Fibroblast of skin of abdomen (primary cell): ENCODE results near the gene EML3.
"Not testable (repeated sequence)": the region's sequence is repeated elsewhere in the genome, so short reads cannot be mapped to it uniquely, and the experiment has no call there.

ENCODE experiments used
- DNase-seq: peaks from one replicate; pipeline ENCODE4 v3.0.0-alpha.2; 2013

The EML3 gene

DNA sequence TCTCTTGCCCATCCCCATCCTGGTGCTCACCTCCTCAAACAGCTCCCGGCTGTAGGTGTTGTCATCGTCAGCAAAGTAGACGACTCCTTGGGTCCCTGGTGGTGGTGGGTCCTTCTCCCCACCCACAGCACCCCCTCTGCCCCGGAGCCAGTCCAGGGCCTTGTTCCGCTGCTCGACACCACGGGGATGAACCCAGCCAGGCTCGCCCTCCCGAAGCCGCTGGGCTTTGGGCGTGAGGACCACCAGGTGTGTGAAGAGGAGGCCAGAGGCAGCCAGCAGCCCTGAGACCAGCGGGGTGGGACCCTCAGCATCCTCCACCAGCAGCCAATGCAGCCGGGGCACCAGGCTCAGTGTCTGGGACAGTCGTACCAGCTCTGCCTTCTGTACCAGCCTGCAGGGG lies 4.4 kb upstream of the EML3 start:
- not testable (repeated sequence) for DNase-seq

DNA sequence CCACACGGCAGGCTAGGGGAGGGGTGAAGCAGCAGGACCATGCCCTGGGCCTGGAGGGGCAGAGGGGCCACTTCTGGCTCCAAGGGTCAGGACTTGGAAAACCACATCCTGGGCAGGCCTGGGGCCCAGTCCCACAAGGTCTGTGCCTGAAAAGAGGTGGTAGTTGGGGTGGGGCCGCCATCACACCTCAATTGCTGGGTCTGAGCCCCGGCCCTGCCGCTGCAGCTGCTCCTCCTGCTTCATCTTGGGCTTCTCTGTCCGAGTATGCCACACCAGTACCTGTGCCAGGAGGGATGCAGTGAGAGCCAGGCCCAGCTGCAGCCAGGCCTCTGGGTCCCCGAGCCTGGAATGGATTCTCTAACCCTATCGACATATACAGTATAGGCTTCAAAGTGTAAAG lies 2.9 kb upstream of the EML3 start:
- no peak for DNase-seq

DNA sequence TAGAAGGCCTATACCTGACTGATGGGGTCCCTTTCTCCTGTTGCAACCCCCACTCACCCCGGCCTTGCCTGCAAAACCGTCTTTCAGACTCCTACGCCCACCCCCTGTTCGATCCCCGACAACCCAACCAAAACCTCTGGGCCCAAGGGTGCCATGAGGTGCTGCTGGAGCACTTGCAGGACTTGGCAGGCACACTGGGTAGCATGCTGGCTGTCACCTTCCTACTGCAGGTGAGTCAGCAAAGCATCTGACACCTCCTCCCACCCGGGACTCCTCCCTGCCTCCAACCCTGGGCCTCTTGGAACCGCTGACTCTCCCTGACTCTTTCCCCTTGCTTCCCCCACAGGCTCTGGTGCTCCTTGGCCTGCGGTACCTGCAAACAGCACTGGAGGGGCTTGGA lies 1.7 kb upstream of the EML3 start:
- no peak for DNase-seq

DNA sequence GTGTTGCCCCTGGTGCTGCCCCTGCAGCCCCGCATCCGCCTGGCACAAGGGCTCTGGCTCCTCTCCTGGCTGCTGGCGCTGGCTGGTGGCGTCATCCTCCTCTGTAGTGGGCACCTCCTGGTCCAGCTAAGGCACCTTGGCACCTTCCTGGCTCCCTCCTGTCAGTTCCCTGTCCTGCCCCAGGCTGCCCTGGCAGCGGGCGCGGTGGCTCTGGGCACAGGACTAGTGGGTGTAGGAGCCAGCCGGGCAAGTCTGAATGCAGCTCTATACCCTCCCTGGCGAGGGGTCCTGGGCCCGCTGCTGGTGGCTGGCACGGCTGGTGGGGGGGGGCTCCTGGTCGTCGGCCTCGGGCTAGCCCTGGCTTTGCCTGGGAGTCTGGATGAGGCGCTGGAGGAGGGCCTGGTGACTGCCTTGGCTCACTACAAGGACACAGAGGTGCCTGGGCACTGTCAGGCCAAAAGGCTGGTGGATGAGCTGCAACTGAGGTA lies 760 bp upstream of the EML3 start:
- DNase-seq: no peak

DNA sequence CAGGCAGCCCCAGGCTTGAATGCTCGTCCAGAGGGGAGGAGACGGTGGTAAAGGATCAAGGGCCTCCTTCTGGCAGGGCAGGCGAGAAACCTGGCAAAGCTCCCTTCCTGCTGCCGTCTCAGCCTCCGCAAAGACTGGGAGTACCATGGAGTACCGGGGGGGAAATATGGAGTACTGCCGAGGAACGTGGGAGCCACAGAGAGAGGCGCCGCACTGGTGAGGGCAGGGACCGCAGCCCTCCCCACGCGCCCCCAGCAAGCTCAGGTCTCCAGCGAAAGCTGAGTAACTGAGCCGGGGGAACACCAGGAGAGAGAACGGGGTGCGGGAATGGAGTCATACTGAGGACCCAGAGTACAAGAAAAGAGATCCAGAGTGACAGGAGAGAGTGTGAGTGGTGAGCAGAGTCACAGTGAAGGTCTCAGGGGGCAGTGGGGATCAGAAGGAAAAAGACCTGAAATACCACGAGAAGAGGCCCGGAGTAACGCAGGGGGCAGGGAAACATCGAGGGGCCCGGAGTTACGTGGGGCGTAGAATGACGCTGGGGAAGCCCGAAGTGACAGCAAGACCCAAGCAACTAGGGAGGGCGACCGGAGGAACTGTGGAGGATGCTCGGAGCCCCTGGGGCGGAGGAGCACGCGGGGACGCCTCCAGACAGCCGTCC lies 740 bp downstream of the EML3 start:
- DNase-seq: peak; percentile 55

DNA sequence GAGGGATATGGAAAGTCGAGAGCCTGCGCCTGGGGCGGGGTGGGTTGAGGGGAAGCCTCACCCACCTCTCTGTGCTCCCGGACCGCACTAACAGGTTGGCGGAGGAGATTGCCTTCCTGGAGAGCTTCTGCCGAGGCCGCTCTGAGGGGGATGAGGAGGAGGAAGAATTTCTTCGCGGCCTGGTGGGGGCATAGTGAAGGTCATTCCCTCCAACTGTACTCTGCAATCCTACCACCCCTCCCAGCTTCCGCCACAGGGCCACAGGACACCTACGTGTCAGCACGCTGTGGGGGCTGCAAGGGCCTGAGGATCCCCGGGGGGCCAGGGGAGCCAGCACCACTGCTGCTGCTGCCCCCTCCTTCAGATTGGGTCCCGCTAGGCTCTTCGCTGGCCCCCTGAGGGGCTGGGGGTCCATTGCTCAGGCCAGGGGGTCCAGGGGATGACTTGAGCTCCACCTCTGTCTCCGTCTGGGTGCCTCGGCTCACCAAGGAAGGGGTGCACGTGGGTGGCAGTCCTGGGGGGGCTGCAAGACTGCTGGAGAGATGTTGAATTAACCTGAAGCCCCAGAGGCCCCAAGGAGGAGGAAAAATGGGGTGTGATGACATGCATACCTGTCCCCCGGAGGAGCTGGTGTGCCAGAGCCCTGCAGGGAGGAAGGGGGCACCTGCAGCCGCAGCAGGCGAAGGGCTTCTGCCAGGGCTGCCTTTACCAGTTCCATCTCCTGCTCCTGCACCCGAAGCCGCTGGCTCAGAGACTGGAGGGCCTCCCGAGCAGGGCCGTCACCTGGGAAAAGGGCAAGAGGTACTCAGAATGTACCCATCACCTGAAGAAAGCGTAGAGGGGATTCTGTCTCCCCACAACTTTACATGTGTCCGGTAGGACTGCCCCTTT lies 1.5 kb downstream of the EML3 start:
- no peak for DNase-seq

DNA sequence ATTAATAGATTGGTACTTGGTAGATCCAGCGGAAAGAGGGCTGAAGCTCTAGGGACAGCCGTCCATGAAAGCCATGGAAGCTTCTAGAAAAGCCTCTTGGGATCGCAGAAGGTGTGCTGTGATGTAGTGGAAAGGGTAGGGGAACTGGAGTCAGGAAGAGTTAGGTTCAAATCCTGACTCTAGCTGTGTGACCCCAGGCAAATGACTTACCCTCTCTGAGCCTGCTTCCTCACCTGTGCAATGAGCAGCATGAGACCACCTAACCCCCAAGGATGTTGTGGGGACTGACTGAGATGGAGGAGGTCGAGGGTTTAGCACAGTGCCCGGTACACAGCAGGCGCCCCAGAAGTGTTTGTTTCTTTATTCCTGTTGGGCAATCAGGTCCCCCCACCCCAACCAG lies 2.2 kb downstream of the EML3 start:
- DNase-seq: no peak

DNA sequence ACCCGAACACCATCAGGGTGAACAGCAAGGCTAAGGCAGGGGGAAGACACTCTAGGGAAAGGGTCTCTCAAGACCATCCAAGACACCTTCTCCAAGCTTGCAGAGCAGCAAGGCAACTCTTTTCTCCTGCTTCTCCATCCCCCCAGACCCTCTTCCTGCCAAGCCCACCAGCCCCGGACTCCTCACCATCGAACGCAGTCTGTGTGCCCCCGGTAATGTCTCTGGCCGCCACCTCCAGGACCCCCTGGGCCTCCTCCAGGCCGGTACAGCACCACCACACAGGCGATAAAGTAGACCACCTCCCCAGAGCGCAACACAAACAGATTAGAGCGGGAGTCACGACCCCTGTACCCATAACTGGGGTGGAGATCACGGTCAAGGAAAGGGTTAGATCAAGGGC lies 3.8 kb downstream of the EML3 start:
- no peak for DNase-seq

DNA sequence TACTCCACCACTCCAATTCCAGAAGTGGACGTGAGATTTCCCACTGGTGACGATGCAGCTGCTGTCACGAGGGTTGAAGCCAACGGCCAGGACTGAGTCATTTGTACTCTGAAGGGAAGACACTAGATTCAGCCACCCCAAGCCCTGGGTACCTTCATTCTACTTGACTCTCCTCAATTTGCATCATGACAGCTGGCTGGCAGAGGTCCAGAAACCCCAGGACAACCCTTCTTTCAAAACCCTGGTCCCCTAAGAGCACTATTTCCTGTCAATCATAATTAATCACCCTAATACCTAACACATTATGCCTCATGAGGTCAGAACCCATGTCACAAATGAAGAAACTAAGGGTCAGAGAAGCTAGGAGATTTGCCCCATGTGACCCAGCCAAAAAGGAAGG lies 4.9 kb downstream of the EML3 start:
- DNase-seq: no peak

DNA sequence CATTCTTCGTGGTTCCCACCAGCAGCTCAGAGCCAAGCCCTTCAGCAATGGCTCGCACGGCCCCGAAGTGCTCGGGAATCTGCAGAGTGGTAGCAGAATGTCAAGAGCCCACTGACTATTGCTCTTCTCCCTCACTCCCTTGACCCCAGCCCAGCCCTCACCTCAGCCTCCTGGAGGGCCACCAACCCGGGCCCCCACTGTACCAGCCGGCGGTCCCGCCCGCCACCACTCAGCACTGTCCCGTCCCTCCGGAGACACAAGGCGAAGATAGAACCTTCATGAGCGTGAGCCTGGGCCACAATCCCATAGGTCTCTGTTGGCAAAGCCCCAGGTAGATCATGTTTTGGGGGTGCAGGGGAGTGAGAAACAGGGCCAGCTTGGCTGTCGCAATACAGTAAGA lies 6.7 kb downstream of the EML3 start:
- no peak for DNase-seq

DNA sequence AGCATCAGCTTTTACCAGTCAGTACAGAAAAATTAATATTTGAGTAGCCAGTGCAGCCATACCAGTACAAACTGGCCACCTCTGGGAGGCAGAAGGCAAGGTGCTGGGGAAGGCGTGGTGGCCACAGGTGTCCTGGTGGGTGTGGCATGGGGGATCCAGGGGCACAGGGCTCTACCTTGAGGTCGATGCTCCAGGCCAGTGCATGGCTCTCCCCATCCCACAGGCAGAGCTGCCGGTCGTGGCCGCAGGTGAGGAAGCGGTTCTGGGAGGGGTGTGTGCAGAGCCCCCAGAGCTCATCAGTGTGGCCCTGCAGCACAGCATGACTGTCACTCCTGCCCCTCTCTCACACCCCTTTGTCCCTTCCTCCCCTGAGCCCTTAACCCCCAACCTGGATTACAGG lies 7.1 kb downstream of the EML3 start:
- DNase-seq: no peak

DNA sequence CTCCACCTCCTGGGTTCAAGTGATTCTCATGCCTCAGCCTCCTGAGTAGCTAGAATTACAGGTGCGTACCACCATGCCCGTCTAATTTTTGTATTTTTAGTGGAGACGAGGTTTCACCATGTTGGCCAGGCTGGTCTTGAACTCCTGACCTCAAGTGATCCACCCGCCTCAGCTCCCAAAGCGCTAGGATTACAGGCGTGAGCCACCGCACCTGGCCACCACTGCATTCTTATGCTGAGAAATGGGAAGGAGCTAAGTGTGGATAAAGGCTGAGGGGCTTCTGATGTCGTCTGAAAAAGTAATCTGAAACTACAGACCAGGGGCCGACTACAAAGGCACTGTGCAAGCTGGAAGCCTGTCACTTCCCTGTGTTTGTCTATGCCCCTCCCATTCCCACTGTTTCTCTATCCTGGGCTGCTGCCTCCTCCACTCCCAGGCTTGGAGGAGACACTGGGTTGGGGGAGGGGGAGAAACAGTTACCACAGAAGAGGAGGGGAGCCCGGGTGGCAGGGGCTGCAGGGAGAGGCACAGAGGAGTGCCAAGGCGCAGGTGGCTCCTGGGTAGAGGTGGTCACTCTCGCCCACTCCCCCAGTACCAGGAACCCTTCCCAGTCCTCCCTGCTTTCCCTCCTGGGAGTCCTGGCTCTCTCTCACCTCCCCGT lies 8.0 kb downstream of the EML3 start:
- no peak for DNase-seq

DNA sequence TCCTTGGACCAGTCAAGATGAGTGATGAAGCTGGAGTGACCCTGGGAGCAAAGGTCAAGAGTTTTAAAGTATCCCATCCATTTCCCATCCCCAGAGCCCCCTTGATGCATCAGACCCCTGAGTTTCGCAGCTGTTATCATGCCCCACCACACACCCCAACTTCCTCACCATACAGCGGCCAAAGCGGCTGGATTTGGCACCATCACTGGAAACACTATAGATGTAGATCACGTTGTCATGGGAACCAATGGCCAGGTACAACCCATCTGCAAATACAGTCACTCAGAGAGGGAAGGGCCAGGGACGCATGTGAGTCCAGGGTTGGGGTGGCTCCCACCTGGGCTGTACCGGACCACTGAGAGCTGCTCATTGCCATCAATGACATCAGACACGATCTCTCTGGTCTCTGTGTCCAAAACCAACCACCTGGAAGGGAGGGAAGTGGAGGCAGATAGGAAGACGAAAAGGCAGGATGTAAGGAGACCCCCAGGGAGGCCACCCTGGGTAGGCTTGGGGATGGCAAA lies 8.7 kb downstream of the EML3 start:
- DNase-seq: no peak

DNA sequence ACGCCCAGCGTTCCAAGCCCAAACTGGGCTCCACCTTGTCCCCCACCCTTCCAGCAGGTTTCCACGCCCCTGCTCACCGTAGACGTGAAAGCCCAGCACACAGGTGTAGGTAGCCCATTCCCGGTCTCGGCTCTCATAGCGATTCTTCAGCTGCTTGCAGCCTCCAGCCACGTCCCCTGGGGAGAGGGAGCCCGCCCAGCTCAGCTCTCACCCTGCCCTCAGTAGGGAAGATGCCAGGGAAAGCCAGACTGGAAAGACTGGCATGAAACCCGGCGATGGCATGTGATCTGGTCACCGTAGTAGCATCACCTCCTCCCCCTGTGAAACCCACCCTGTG lies 9.5 kb downstream of the EML3 start:
- no peak for DNase-seq

DNA sequence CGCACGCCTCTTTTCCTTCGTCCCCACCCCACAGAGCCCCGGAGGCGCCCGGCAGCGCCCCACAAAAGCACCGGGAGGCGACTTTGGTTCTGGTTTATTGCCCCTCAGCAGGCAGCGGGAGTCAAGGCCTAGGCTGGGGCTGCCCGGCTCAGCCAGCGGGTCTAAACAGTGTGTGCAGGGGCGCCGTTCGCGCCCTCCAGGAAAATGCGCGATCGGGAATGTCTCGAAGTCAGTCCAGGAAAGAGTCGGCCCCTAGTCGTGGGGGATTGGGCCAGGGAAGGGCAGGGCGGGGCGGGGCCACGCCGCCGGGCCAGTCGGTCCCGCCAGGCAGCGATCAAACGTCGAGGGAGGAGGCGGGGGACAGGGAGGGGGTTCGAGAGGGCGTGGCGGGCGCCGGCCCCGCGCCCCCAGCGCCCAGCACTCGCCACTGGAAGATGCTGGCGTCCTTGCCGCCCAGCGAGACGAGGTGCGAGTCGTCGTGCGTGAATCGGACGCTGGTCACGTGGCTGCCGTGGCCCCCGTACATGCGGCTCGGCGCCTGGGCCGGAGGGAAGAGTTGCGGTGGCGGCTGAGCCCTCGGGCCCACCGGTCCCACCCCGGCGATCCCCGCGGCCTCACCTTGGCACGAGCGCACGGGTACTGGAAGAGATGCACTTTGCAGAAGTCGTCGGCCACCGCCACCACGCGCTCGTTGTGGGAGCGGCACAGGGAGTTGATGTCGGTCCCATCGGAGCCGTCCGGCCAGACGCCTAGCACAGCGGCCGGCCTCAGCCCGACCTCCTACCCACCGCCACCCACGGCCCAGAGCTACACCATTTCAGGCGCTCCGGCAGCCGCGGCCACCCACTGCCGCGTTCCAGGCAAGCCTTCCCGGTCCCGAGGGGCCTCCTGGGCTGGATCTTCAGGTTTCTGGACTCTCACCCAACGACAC lies 10.2 kb downstream of the EML3 start:
- peak; percentile 69 for DNase-seq

DNA sequence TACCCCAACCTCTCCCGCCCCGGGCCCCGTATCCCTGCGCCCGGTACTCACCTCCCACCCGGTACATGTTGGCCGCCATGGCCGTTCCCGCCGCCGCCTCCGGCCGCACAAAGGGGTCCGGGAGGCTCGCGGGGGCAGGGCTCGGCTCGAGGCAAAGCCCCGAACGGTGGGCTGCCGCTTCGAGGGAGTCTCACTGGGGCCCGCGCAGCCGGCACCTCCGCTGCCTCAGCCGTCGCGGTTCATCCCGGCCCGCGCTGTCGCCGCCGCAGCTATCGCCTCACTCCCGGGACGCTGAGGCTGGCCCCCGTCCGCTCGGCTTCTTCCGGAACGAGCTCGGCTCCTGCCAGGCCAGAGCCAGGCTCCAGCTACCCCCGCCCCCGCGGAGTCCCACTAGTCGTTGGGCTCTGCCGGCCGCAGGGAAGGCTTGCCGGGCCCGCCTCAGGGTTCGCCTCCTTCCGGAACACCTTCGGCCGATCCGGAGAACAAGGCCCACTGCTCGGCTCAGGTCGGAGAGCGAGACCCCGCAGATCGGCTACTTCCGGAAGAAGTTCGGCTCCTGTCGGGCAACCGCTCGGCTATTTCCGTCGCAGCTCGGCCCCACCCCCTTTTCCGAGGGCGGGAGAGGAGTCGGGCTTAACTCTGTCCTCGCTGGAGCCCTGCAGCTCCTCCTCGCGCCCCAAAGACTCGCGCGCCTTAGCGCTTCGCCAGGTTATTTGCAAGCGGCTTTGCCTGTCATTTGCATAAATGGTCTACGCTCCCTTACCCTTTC lies 11.0 kb downstream of the EML3 start, which contains the start of gene MTA2:
Gene MTA2 (minus strand): TSS at position 494 of the 769 bp plus-strand sequence. CDS start 415 bp downstream, at position 79.
- peak; percentile 97 for DNase-seq

DNA sequence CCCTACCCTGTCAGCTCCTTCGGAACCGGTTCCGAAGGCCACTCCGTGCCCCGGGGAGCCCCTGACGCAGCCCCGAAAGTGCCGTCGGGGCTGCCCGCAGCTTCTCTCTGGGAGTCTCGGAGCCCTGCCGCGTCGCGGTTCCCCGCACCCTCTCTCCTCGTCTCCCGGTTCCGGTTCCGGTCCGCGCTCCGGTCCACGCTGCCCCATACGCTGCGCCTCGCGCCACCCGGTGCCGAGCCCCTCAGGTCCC lies 11.5 kb downstream of the EML3 start:
- DNase-seq: peak; percentile 25

DNA sequence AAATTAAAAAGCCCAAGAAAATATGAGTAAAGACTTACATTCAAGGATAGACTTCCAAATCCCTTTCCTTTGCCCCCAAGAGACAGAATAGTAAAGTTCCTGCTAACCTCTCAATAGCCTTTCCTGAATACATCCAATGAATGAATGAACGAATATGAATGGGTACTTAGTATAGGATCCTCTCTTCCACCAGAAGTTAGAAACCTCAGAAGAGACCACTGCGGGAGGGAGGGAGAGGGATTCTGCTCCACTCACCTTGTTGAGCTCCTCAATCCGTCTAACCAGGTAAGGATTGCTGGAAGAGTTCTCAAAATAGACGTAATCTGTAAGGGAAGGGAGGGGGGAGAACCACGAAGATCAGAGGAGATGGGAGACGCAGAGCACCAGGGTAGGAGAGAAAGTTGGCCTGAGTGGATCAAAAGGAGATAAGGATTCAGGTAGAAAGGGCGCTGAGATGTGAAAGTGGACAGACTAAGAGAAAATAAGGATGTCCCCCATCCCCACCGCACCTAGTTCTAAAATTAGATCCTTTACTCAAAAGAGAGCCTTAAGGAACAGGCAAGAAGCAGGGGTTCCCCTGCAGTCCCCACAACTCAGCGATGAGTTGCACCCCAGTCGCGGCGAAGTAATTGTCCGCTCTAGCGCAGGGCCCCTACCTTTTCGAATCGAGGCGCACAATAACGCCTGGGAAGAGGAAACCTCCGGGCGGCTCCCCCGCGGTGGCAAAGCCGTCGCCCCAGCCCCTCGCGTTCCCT lies 12.0 kb downstream of the EML3 start:
- DNase-seq: no peak

DNA sequence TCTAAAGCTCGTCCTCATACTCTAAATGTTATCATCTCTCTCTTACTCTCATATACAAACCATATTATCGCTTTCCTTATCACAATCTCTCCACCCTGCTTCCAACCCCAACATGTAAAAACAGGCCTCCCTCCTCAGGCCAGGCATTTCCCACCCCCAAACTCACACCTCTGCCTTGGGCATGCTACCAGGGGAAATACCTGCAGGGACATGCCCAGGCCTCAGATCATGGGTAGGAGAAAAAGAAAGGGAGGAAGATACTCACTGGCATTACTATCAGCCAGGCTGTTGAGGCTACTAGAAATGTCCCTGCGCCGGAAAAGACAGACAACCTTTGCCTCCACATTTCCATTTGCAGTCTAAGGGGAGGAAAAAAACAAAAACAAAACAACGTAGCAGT lies 12.7 kb downstream of the EML3 start:
- DNase-seq: no peak

DNA sequence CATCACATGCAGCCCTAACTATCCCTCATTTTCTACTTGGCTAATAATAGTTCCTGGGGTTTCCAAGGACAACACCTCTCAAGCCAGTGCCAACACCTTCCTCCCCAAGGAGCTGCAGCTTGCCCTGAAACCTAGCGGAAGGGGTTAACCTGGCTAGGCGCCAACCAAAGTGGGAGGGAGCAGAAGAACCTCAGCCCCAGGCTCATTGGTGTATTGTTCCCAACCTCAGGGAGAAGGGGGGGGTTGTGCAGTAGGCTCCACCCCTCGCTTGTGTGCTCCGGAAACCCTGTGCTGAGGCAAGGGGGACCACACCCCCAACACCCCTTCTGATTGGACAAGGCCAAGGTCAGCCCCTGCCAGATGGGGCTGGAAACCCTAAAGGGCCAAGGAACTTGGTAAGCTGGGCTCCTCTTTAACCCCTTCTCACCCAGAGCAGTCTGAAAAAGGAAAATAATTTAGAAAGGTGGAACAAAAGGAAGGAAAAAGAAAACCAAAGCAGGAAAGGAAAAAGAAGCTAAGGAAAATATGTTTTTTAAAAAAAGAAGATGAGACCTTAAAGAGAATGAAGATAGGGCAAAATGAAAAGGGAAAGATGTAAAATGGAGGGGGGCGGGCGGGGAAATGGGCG lies 13.4 kb downstream of the EML3 start:
- peak; percentile 99 for DNase-seq
